GM19468 (cell line): ENCODE measurements around the gene VCAN.
"Not testable (repeated sequence)": the region's sequence is repeated elsewhere in the genome, so short reads cannot be mapped to it uniquely, and the experiment has no call there.

ENCODE experiments used
- ATAC-seq: cut with Tn5 transposase; IDR thresholded peaks from one replicate; pipeline ENCODE4 v1.9.1; 2021; ENCODE audit warnings: mild to moderate bottlenecking, moderate library complexity, moderate number of reproducible peaks; ENCODE audit not compliant: unreplicated experiment; ENCODE audit errors: extremely low read depth

VCAN gene

GRCh38 chr5:83471405-83472212 is at the start of gene VCAN:
Gene VCAN (plus strand): TSS chr5:83471744. CDS start chr5:83483519, 11,775 bp downstream.
- ATAC-seq: no peak

GRCh38 chr5:83422284-83422683 is 49.3 kb upstream of the VCAN start:
- ATAC-seq: no peak

DNA sequence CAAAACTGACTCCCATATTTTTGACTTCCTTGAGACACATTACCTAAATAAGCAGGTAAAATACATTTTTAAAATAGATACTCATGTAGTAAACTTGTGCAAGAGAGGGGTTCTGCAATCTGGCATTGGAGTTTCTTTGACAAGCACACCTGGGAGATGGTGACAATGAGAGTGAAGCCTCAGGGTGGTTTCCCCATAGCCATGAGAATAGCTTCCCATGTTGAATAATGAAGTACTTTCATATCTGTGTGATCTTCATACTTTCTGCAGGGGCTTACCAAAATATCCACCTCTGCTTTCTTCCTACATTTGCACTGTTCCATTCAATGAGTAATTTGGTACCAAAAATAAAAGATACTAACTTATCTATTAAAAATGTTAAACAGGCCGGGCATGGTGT is 44.7 kb upstream of the VCAN start:
- no peak for ATAC-seq

GRCh38 chr5:83428126-83428525 is 43.4 kb upstream of the VCAN start:
- no peak for ATAC-seq

DNA sequence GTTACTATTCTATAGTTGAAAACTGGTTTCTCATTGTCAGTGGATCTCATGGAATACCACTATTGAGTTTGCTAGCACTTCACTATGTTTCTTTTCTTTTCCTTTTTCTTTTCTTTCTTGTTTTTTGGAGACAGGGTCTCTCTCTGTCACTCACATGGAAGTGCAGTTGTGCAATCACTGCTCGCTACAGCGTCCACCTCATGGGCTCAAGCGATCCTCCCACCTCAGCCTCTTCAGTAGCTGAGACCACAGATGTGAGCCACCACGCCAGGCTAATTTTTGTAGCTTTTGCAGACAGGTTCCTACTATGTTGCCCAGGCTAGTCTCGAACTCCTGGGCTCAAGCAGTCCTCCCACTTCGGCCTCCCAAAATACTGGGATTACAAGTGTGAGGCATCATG is 42.7 kb upstream of the VCAN start:
- no peak for ATAC-seq

DNA sequence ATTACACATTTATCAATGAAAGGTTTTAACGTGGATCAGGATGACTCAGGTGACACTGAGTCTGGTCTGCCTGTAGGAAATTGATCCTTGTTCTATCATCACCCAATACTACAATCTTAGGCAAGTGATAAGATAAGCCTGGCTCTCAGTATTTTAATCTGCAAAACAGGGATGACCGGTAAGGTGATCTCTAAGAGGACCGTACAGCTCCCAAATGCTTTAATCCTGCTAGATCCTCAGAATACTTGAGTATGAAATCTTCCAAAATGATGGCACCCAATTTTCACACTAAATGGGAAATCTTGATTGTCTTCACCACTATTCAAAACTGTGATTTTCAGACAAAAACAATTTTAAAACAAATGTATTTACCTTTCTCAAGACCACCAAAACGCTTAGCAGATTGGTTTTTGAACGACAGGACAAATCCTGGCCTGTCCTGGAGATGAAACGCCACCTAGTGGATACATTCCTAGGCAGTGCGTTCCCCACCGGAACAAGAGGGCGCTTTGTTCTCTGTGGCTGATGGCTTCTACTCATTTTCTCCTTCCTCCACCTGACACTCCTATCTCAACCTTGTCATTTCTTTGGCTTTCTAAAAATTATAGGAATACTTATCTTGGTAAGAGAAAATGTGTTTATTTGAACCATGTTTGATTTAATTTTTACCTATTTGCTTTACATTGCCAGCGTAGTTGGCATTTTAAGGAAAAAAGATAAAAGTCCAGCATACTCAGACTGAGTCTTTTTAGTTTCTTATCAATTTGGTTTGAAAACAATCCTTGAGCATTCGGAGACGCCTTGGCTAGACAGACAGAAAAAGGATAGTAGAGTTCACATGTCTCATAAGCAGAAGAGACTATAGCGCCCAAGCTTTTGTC is 41.2 kb upstream of the VCAN start:
- ATAC-seq: no peak

GRCh38 chr5:83433891-83434290 is 37.7 kb upstream of the VCAN start:
- ATAC-seq: no peak

DNA sequence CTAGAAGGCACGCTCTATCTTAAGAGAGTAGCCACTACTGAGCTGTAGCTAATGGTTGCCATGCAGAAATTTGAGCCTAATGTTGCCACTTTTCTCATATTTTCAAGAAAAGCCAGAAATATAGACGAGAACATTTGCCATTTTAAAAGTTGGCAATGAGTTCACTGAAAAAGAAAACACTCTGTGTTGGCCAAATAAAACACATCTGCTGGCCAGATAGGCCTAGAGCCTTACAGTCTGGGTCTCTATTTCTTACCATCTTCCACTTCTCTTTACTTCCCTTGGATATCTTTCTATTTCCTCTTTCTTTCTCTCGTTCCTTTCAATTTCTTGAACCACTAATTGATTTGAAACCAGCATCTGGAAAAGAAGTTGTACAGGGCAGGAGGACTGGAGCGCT is 36.6 kb upstream of the VCAN start:
- no peak for ATAC-seq

DNA sequence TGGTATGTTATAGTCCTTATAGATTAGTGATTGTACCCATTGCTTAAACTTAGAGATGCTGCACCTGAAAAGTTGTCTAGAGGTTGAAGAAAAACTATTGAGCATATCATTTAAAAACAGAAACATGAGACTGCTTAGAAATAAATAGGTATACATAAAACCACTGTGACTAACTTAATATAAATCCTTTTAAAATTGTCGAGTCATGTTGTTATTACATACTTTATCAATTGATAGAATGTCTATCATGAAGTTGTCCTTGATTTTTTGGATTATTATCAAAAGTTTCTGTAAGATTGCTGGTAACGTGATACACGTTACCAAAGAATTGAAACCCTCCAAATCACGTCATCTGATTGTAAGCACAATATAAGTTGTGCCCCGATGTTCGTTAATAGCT is 35.3 kb upstream of the VCAN start:
- ATAC-seq: no peak

DNA sequence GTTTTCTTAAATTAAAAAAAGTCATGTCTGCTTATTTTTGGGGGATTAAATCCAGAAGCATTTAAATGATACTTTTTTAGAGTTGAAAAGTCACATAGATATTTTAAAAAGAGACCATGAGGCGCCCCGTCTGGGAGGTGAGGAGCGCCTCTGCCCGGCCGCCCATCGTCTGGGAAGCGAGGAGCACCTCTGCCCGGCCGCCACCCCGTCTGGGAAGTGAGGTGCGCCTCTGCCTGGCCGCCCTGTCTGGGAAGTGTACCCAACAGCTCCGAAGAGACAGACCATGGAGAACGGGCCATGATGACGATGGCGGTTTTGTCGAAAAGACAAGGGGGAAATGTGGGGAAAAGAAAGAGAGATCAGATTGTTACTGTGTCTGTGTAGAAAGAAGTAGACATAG is 33.8 kb upstream of the VCAN start:
- ATAC-seq: not testable (repeated sequence)

DNA sequence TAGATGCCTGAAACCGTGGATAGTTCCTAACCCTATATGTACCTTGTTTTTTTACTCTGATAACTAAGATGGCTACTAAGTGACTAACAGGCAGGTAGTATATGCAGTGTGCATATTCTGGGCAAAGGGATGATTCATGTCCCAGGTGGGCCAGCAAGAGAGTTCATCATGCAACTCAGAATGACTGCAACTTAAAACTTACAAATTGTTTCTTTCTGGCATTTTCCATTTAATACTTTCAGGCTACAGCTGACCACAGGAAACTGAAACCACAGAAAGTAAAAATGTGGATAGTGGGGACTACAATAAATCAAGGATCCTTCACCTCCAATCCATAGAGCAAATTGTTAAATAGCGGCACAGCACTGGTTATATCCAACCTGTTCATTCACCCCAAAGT is 30.7 kb upstream of the VCAN start:
- ATAC-seq: no peak

DNA sequence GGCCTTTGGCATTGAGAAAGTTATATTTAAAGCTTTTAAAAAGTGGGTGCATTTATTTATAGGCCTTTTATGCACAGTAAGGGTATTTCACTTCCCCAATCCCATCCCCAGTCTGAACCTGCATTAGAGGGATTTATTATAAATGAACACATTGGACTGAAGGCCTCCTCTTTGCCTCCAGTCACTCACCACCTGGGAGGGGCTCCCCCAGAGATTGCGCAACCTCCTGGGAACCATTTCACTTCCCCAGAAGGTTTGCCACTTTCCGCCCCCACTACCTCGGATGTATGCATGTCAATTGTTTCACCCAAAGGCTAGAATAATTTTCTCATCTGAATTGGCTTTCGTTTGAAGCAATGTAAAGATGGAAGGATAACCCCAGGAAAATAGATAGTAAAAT is 29.8 kb upstream of the VCAN start:
- no peak for ATAC-seq

DNA sequence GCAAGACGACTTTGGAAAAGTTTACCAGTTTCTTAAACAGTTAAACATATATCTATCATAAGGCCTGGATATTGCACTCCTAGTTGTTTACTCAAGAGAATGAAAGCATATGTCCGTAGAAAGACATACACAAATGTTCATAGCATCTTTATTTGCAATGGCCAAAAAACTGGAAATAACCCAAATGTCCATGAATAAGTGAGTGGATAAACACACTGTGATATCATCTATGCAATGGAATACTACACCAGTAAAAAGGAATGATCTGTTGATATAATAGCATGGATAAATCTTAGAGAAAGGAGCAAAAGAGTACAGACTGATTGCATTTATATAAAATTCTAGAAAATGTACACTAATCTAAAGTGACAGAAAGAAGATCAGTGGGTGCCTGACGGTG is 28.0 kb upstream of the VCAN start:
- ATAC-seq: no peak

- no peak for ATAC-seq
Observed at GRCh38 chr5:83444445-83444844, 27.1 kb upstream of the VCAN start.

GRCh38 chr5:83446253-83446947 is 25.1 kb upstream of the VCAN start:
- no peak for ATAC-seq

- ATAC-seq: no peak
Observed at GRCh38 chr5:83447533-83447932, 24.0 kb upstream of the VCAN start.

DNA sequence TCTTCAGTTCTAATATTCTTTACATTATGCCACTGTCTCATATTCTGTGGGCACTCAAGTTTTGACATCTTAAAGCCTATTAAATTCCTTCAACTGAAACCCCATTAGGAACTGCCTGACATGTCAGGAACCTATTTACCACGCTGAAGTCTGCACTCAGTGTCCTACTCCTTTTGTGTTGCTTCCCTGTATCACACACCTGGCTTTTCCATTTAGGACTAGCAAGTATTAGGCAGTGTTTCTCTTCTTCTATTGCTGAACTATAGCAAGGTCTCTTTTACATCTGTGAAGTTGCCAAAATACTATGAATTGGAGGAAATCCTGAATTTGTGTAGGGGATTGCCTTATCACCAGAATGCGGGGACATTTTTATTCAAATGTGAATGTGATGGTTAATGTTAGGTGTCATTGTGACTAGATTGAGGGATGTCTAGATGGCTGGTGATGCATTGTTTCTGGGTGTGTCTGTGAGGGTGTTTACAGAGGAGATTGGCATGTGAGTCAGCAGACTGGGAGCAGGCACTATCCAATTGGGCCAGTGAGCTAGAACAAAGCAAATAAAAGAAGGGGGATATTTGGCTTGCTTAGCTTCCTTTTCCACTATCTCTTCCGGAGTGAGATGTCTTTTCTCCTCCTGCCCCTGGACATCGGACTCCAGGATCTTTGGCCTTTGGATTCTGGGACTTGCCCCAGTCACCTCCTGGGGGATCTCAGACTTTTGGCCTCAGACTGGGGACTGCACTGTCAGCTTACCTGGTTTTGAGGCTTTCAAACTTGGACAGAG is 21.2 kb upstream of the VCAN start:
- ATAC-seq: no peak

DNA sequence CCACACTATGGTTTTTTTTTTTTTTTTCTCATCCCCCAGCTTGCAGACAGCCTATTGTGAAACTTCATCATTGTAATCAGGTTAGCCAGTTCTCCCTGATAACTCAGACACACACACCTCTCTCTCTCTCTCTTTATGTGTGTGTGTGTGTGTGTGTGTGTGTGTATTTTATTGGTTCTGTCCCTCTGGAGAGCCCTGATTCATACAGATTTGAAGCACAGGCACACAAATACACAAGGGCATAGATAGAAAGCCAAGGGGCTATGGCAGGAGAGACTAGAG is 20.6 kb upstream of the VCAN start:
- ATAC-seq: no peak

GRCh38 chr5:83451955-83452354 is 19.6 kb upstream of the VCAN start:
- ATAC-seq: no peak

- no peak for ATAC-seq
Observed at GRCh38 chr5:83453937-83454336, 17.6 kb upstream of the VCAN start.
